Neural cell (in vitro differentiated cells): ENCODE results near the gene SNTG2. TPM values are rescaled to one million over a fixed set of nuclear protein-coding genes. Genes with fewer than 3 reads are reported as not detected.

Experiments used
- H2AFZ ChIP-seq: fragments of 200-600, 300-800 bp; sonication (generic), shearing (Covaris generic); 2 replicates; pipeline ENCODE4 v1.6.0; 2014; ENCODE audit warnings: low read depth, mild to moderate bottlenecking, antibody characterized with exemption, low read length, moderate library complexity
- H3F3A ChIP-seq: fragments of 200-600 bp; shearing (Covaris generic); 2 replicates; pipeline ENCODE4 v1.6.1; 2016; ENCODE audit warnings: mild to moderate bottlenecking, moderate library complexity, mixed read lengths, antibody characterized with exemption, low read length; ENCODE audit not compliant: insufficient read depth, poor library complexity, severe bottlenecking
- H3K27ac ChIP-seq: fragments of 200-600, 300-800 bp; sonication (generic), shearing (Covaris generic); 2 replicates; pipeline ENCODE4 v1.5.1; 2014; ENCODE audit warnings: mild to moderate bottlenecking, low read length, moderate library complexity
- H3K27me3 ChIP-seq: fragments of 300-800, 200-600 bp; sonication (generic), shearing (Covaris generic); 2 replicates; pipeline ENCODE4 v1.6.0; 2014; ENCODE audit warnings: mild to moderate bottlenecking, low read depth, low read length, moderate library complexity; ENCODE audit not compliant: insufficient read depth
- H3K36me3 ChIP-seq: fragments of 300-800, 200-600 bp; sonication (generic), shearing (Covaris generic); 2 replicates; pipeline ENCODE4 v1.5.1; 2014; ENCODE audit warnings: mild to moderate bottlenecking, antibody characterized with exemption, low read length, moderate library complexity; ENCODE audit not compliant: insufficient read depth
- H3K4me2 ChIP-seq: fragments of 300-800, 200-600 bp; sonication (generic), shearing (Covaris generic); 2 replicates; pipeline ENCODE4 v1.6.0; 2014; ENCODE audit warnings: mild to moderate bottlenecking, low read length
- H3K4me3 ChIP-seq: fragments of 300-800, 200-600 bp; sonication (generic), shearing (Covaris generic); 2 replicates; pipeline ENCODE4 v1.5.1; 2014; ENCODE audit warnings: mild to moderate bottlenecking, low read length, moderate library complexity
- H3K79me2 ChIP-seq: fragments of 200-600 bp; shearing (Covaris generic); replicated peaks from 2 replicates; pipeline ENCODE4 v1.6.0; 2014; ENCODE audit warnings: mild to moderate bottlenecking, low read length, moderate library complexity; ENCODE audit not compliant: insufficient read depth
- H3K9ac ChIP-seq: fragments of 300-800, 200-600 bp; sonication (generic), shearing (Covaris generic); 2 replicates; pipeline ENCODE4 v1.6.1; 2016; ENCODE audit warnings: mild to moderate bottlenecking, low read length, mixed read lengths
- H3K9me2 ChIP-seq: fragments of 200-600 bp; shearing (Covaris generic); 2 replicates; pipeline ENCODE4 v1.6.1; 2016; ENCODE audit warnings: mild to moderate bottlenecking, low read length, mixed read lengths; ENCODE audit not compliant: insufficient read depth
- H3K9me3 ChIP-seq: fragments of 200-600, 300-800 bp; sonication (generic), shearing (Covaris generic); 2 replicates; pipeline ENCODE4 v1.6.1; 2016; ENCODE audit warnings: mild to moderate bottlenecking, mixed run types, low read length, moderate library complexity, mixed read lengths
- H4K20me1 ChIP-seq: fragments of 200-600 bp; shearing (Covaris generic); 2 replicates; pipeline ENCODE4 v1.6.1; 2016; ENCODE audit warnings: mild to moderate bottlenecking, mixed run types; ENCODE audit not compliant: insufficient read depth
- EP300 ChIP-seq: fragments of 450-650 bp; conservative IDR thresholded peaks from 2 replicates; pipeline ENCODE4 v1.6.1; 2014; ENCODE audit warnings: antibody characterized with exemption, mild to moderate bottlenecking, moderate library complexity; ENCODE audit not compliant: poor library complexity, severe bottlenecking
- EZH2 ChIP-seq: fragments of 200-600, 300-800 bp; shearing (Covaris generic), sonication (generic); IDR thresholded peaks from 2 replicates; pipeline ENCODE4 v1.6.1; 2014; ENCODE audit warnings: antibody characterized with exemption, low read length, borderline replicate concordance, mild to moderate bottlenecking; ENCODE audit not compliant: insufficient read depth, poor library complexity, severe bottlenecking
- MXI1 ChIP-seq: fragments of 450-650 bp; conservative IDR thresholded peaks from 2 replicates; pipeline ENCODE4 v1.6.1; 2014; ENCODE audit warnings: antibody characterized with exemption, mild to moderate bottlenecking; ENCODE audit not compliant: poor library complexity, severe bottlenecking
- POLR2AphosphoS5 ChIP-seq: IDR thresholded peaks from 2 replicates; pipeline ENCODE4 v1.6.1; 2012
- RAD21 ChIP-seq: fragments of 450-650 bp; conservative IDR thresholded peaks from 2 replicates; pipeline ENCODE4 v1.6.1; 2014; ENCODE audit warnings: antibody characterized with exemption, mild to moderate bottlenecking, moderate library complexity
- SMC3 ChIP-seq: fragments of 450-650 bp; conservative IDR thresholded peaks from 2 replicates; pipeline ENCODE4 v1.6.1; 2014; ENCODE audit warnings: antibody characterized with exemption, mild to moderate bottlenecking, moderate library complexity; ENCODE audit not compliant: poor library complexity
- TAF1 ChIP-seq: IDR thresholded peaks from 2 replicates; pipeline ENCODE4 v1.6.1; 2012; ENCODE audit warnings: low read depth
- polyA plus RNA-seq: library from polyadenylated mRNA; depleted of rRNA; stranded (reverse); fragments of >200 nt; gene quantifications from 2 replicates; pipeline ENCODE4 v1.2.3, GENCODE V29; 2014
- TF ChIP-seq, protein P1 (sequence below): IDR thresholded peaks from 2 replicates; pipeline ENCODE4 v1.6.1; 2012; ENCODE audit warnings: borderline replicate concordance
- TF ChIP-seq, protein P2 (sequence below): fragments of 450-650 bp; IDR thresholded peaks from 2 replicates; pipeline ENCODE4 v1.5.1; 2014; ENCODE audit warnings: antibody characterized with exemption, mild to moderate bottlenecking, moderate library complexity; ENCODE audit not compliant: poor library complexity, severe bottlenecking

SNTG2 gene
- polyA plus RNA-seq, 1 donor from 2014 or later, result not detected

- no peaks in the 10 kb centered on the region for H3F3A ChIP-seq
- no peaks in the 10 kb centered on the region for H3K36me3 ChIP-seq
- no peak overlapping the region for H2AFZ ChIP-seq
- no peak for TF ChIP-seq MXI1
- no peak for TF ChIP-seq EZH2
- no peak for TF ChIP-seq EP300
- no peak for TF ChIP-seq RAD21
- TF ChIP-seq POLR2AphosphoS5, result no peak
- TF ChIP-seq, protein P1, sequence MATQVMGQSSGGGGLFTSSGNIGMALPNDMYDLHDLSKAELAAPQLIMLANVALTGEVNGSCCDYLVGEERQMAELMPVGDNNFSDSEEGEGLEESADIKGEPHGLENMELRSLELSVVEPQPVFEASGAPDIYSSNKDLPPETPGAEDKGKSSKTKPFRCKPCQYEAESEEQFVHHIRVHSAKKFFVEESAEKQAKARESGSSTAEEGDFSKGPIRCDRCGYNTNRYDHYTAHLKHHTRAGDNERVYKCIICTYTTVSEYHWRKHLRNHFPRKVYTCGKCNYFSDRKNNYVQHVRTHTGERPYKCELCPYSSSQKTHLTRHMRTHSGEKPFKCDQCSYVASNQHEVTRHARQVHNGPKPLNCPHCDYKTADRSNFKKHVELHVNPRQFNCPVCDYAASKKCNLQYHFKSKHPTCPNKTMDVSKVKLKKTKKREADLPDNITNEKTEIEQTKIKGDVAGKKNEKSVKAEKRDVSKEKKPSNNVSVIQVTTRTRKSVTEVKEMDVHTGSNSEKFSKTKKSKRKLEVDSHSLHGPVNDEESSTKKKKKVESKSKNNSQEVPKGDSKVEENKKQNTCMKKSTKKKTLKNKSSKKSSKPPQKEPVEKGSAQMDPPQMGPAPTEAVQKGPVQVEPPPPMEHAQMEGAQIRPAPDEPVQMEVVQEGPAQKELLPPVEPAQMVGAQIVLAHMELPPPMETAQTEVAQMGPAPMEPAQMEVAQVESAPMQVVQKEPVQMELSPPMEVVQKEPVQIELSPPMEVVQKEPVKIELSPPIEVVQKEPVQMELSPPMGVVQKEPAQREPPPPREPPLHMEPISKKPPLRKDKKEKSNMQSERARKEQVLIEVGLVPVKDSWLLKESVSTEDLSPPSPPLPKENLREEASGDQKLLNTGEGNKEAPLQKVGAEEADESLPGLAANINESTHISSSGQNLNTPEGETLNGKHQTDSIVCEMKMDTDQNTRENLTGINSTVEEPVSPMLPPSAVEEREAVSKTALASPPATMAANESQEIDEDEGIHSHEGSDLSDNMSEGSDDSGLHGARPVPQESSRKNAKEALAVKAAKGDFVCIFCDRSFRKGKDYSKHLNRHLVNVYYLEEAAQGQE, result no peak
- no peak for TF ChIP-seq SMC3
- no peak for TF ChIP-seq TAF1
- TF ChIP-seq, protein P2, sequence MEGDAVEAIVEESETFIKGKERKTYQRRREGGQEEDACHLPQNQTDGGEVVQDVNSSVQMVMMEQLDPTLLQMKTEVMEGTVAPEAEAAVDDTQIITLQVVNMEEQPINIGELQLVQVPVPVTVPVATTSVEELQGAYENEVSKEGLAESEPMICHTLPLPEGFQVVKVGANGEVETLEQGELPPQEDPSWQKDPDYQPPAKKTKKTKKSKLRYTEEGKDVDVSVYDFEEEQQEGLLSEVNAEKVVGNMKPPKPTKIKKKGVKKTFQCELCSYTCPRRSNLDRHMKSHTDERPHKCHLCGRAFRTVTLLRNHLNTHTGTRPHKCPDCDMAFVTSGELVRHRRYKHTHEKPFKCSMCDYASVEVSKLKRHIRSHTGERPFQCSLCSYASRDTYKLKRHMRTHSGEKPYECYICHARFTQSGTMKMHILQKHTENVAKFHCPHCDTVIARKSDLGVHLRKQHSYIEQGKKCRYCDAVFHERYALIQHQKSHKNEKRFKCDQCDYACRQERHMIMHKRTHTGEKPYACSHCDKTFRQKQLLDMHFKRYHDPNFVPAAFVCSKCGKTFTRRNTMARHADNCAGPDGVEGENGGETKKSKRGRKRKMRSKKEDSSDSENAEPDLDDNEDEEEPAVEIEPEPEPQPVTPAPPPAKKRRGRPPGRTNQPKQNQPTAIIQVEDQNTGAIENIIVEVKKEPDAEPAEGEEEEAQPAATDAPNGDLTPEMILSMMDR, result no peak
- H3K27ac ChIP-seq, result no peak overlapping the region
- no peaks in the 10 kb centered on the region for H3K9me3 ChIP-seq
- H3K9me2 ChIP-seq, result no peaks in the 10 kb centered on the region
- H3K9ac ChIP-seq, result no peak overlapping the region
- no peak overlapping the region for H3K4me3 ChIP-seq
- H3K27me3 ChIP-seq, result no peaks in the 10 kb centered on the region
- no peak overlapping the region for H3K4me2 ChIP-seq
- H3K79me2 ChIP-seq, result no peaks in the 10 kb centered on the region
- H4K20me1 ChIP-seq, result no peaks in the 10 kb centered on the region
Measured at GRCh38 chr2:1348789-1349188, 398.1 kb downstream of the SNTG2 start.

DNA sequence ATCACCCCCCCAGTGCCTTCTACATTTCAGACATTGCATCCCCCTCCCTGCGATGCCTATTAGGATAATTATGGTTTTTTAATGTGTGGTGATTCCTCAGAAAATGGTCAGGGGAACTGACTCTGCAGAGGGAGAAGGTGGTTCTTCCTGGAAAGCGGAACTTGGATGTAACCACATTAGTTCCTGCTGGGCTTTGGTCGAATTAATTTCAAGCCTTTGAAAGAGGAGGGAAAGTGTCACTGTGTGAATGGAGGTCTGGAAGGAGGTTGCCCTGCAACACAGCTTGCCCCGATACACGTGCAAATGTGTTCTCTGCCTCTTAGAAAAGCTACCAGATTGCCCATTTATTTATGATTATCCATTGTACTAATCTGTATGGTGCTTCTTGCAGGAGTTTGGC, 399.5 kb downstream of the SNTG2 start:
- TF ChIP-seq POLR2AphosphoS5 (peak; percentile 20), RAD21 (no peak)

DNA sequence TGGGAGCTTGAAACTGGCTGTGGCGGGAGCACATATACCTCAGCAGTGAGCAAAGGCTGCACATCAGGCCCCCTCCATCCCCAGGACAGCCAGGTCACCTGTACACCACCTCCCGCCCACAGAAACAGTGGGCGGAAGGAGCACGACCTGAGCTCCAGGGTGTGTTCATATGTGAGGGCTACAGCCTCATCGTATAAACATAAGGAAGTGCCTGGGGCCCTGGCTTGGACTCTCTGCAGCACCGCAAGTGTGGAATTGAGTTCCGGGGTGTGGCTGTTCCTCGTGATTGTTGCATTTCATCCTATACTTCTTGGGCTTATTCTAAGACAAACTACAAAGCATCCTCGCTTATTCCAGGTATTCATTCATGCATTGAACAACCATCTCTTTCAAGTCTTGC, 402.5 kb downstream of the SNTG2 start:
- no peak for TF ChIP-seq EZH2
- TF ChIP-seq MXI1, result no peak
- H3K79me2 ChIP-seq, result no peaks in the 10 kb centered on the region
- no peaks in the 10 kb centered on the region for H4K20me1 ChIP-seq
- H3K4me3 ChIP-seq, result no peak overlapping the region
- H3K27ac ChIP-seq, result no peak overlapping the region
- H3K9me2 ChIP-seq, result no peaks in the 10 kb centered on the region
- H3F3A ChIP-seq, result no peaks in the 10 kb centered on the region
- H2AFZ ChIP-seq, result no peak overlapping the region
- no peak overlapping the region for H3K9ac ChIP-seq
- H3K36me3 ChIP-seq, result no peaks in the 10 kb centered on the region
- no peaks in the 10 kb centered on the region for H3K27me3 ChIP-seq
- H3K4me2 ChIP-seq, result no peak overlapping the region
- no peaks in the 10 kb centered on the region for H3K9me3 ChIP-seq

More for the DNA sequence above, 399.5 kb downstream of the SNTG2 start:
- Histone ChIP-seq H3K9ac (no peak overlapping the region), H4K20me1 (no peaks in the 10 kb centered on the region), H2AFZ (no peak overlapping the region), H3K27ac (no peak overlapping the region), H3K36me3 (no peaks in the 10 kb centered on the region), H3K9me2 (no peaks in the 10 kb centered on the region), H3F3A (no peaks in the 10 kb centered on the region), H3K79me2 (no peaks in the 10 kb centered on the region), H3K27me3 (no peaks in the 10 kb centered on the region), H3K4me3 (no peak overlapping the region), H3K9me3 (no peaks in the 10 kb centered on the region), H3K4me2 (no peak overlapping the region)
